GM18858 (cell line): Measurements from ENCODE around the gene FHL1.

Experiments
- ATAC-seq: cut with Tn5 transposase; IDR thresholded peaks from one replicate; pipeline ENCODE4 v1.9.1; 2021; ENCODE audit not compliant: unreplicated experiment

Gene FHL1

DNA sequence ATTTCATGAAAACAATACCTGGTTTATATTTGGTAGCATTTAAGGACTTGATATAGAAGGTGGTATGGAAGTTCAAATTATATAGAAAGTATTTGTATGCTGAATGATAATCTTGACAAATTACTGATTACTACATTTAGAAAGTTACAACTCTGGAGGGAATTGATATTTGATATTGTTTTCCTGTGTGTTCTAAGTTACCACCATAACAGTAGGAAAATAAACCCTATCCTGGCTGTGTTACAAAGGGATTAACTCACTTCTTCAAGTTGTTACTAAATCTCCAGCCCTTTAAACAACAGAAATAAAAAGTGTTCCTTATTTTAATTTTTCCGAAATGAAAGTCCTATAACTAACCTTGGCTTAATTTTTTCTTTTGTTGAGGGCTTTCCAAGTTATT, 36.6 kb downstream of the FHL1 start:
- no peak for ATAC-seq

DNA sequence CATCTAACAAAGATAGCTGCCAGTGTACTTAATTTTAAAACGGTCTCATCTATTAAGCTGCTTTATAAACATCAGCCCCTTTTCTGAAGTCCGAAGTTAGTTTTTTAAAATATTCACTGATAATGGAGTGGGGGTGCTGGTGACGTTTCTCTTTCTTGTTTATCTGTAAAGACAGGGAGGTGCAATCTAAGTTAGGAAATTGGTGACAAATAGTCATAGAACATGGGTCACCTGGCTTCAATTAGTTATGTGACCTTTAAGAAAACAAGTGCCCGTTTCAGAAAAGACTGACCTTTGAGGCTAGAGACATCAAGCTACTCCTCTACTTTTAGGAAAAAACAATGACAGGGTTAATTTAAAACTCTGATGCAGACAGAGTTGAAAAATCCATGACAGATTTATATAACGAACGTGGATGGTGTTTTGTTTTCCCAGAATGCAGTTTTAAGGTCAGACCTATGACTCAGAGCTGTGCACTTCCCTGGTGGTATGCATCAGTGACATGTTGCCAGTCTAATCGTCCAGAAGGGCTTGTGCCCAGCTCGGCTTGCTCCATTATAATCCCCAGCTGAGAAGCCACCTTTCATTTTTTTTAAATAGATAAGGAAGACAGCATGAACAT, 38.2 kb downstream of the FHL1 start:
- ATAC-seq, result no peak

DNA sequence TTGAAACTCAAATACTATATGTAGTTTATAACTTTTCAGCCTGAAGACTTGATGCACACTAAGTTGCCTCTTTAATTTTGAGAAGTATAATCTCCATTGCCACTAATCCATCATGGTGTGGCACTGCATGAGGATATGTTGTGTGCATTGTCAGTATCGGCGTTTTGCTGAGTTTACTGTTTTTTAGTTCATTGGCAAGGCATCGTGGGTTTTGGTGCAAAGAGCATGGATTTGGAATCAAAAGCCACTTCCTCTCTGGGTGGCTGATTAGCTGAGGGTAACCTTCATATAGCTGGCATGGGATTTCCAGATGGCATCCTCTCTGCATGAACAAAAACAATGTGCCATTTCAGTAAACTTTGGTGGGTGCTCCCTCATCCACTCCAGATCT, 38.7 kb downstream of the FHL1 start:
- no peak for ATAC-seq

DNA sequence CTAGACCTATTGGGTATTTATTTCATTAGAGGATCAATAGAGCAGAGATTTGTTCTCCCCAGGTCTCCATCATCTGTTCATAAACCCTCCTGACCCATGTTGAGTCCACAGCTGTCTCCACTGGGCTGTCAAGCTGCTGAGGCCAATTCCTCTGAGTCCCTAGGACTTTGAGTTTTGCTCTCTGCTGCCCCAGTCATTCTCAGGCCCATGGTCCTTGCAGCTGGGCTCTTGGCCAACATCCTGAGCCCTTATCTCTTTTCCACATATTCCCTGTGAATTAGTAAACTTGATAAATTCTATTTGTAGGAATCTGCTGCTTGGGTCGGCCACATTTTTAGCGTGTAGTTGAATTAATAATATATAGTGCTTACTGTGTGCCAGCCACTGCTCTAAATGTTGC, 41.9 kb downstream of the FHL1 start:
- ATAC-seq, result no peak

DNA sequence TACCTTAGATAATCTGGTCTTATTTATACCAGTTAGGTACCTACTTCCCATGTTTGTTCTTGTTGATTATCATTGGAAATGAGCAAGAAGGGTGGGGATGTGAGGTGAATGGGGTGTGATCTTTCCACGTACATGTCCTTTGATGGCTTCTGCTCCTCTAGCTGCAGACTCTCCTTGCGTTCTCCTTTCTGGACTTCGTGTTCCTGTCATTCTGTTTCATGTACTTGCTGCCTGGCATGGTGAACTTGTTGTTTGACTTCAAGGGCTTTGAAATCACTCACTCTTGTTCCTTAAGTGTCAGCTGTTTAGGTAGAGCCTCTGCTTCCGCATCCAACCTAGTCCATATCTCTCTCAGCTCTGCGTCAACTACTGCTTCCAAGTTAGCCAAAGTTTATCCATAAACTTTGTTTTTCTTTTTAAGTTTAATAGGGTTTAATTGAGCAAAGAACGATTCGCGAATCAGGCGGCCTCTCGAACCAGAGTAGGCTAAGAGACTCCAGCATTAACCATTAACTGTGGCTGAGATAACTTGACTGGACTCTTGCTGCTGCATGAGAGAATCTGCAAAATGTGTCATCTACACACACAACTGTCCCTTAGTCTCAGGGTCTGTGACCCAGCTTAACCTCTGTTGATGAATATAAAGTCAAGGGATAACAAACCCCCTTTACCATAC, 42.8 kb downstream of the FHL1 start:
- ATAC-seq, result no peak

DNA sequence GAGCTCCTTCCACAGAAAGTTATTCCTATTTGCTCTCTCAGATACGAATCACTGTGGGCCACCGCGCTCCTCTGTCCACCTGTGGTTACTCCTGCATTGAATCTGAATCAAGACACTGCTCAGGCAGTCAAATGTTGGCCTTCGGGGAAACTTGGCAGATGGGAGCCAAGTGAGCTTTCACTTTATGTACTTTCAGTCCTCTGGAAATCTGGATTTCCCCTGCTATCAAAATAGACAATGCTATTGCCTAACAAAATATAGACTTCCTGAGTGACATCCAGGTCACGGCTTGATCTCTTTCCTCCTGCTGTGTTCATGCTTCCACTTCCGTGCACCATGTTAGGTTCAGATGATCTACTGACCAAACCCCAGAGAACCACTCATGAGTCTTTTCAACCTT, 43.8 kb downstream of the FHL1 start:
- ATAC-seq, result no peak

DNA sequence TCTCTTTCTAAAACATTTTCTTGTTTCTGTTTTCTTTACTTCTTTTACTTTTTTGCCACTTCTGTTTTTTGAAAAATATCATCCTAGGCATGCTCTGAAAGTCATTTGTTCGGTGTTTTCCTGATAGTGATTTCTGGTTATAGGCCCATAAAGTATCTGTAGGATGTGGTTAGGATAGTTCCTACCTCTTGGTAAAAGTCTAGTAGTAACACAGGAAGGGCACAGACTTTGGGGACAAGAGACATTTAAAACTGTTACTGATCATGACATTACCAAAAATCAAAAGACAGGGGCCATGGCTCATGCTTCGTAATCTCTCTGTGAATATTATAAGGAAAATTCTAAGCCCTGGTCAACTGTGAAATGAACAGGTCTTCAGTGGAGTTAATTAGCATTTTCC, 44.8 kb downstream of the FHL1 start:
- no peak for ATAC-seq

DNA sequence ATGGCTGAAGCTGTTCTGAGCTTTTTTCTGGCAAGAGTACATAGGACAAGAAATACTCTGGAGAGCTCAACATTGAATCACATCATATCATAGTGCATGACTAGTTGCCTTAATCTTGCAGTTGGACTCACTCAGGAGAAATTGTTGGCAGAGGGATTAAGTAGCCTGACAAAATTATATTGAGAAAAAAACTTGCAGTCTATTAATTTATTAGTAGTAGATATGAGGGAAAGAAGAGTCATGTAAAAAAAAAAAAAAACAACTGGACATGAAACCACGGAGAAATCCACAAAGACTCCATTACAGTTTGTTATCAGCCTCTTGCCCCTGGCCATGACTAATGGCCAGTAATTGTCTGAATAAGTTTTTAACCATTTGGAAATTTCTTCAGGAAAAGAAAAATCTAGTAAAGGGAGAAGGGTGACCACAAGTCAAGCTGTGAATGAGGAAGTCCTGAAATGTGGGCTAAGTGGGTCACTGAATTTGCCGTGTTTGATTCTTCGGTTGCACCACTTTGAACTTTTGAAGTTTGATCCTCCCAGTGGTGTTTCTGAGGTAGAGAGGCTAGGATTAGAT, 45.6 kb downstream of the FHL1 start:
- ATAC-seq, result no peak

DNA sequence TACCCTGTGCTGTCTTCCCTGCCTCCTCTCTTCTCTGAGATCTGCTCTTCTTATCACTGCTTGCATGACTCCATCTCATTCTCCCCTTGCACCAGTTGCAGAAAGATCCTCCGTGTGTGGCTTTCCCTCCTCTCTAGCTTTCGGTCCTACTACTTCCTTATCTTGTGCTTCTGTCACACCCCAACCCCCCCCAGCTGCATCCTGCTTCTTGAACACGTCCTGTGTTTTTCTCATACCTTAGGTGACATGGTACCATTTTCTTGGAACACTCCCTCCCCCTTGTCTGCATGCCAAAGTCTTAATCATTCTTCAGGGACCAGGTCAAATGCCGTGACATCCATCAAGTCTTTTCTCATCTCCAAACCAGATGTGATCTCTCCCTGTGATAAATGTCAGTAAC, 46.4 kb downstream of the FHL1 start:
- no peak for ATAC-seq

DNA sequence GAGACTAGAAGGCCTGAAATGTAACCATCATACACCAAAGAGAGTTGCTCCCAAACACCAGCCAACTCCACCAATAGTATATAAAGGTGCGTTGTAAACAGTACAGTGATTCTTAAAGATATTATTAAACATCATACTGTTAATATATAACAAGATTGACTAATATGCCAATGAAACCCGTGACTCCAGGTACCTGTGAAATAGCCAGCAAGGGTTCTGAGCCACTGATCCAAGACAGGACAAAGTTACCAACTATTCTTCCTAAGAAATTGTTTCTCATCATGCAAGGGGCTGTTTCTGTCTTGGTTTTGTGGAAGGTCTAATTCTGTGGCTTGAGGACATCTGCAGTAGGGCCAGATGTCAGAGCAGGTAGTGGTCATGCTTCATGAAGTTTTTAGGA, 47.2 kb downstream of the FHL1 start:
- ATAC-seq, result no peak

DNA sequence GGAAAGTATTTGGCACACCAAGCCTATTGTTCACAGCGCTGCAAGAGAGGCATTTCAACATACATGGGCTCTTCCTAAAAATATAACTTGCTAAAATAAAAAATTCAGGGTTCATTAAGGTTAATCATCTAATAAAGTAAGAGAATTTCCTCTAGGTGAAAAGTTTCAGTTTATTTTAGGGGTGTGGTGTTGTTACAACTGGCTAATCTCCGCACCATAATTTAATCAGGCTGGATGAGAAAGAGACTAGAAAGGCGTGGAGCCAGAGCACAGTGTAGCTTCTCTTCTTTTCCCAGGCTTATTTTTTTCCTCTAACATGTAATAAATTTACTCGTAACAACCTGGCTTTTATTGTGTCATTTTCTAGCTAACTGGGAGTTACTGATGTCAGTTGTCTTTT, 47.9 kb downstream of the FHL1 start:
- no peak for ATAC-seq

DNA sequence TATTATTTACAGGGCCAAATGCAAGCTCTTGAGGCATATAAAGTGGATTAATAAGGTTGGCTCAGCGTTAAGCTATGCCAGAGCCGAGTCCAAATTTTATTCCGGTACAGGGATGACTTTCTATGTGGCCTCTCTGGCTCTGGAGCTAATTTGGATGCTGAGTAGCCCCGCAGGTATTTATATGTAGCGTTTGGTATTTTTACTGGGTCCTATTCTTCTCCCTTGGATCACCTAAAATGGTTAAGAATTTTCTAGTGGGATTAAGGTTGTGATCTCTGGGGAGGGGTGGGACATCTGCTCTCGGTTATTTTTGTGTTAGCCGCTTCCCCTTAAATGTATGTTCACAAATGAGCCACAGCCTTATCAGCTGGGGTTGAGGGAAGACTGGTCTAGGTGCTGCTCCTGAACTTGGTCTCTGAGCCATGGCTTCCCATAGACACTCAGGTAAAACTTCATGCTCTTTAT, 49.4 kb downstream of the FHL1 start:
- no peak for ATAC-seq

DNA sequence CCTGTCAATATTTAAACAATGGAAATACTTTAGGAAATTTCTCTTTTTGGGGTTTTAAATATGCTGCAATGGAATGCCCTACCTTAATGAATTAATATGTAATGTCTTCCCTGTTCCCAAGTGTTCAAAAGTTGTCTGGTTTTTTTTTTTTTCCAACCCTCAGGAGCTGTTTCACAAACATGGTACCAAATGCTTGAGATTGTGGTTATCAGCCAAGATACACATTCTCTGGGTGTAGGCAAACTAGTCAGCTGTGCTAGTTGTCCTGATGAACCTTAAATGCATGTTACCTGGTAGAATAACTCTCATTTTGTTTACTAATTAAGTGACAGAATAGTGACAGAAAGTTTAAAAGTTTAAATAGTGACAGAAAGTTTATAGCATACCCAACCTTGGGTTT, 50.7 kb downstream of the FHL1 start:
- no peak for ATAC-seq

DNA sequence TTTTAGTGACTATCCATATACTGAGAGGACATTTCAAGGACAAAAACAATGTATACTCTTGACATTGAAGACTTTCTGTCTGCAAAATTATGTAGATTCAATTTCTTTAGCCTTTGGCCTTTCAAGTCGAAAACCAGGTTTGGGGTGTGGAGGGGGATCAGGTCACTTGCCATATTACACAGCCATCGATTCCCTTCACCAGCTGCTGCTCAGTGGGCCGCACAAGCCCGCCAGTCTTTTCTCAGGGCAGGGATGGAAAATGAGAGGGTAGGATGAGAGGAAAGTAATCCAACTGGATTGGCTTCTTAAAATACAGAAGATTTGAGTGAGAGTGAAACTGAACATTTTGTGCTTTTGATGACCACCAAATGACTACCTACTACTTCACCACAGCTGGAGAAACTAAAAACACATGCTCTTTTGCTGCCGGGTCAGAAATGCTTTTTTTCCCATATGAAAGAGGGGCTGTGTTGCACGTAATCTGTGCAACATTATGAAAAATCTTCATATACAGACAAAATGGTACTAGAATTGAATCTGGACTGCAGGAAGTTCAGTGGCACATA, 51.4 kb downstream of the FHL1 start:
- ATAC-seq, result no peak

DNA sequence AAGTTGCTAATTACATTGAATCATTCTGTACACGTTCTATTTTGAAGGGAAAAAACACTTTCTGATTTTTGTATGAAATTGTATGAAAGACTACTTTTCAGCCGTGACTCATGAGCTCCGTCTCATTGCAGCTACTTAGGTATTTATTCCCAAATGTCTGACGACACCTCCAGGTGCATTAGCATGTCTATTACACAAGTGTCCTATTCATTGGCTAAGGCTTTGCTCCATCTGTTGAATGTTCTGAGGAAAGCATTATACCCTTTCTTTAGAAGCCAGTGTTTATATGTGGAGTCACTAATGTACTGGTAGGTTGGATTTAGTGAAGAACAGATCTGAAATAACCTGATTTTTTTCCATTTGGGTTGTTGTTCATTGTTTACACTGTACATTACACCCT, 52.0 kb downstream of the FHL1 start:
- ATAC-seq, result no peak

DNA sequence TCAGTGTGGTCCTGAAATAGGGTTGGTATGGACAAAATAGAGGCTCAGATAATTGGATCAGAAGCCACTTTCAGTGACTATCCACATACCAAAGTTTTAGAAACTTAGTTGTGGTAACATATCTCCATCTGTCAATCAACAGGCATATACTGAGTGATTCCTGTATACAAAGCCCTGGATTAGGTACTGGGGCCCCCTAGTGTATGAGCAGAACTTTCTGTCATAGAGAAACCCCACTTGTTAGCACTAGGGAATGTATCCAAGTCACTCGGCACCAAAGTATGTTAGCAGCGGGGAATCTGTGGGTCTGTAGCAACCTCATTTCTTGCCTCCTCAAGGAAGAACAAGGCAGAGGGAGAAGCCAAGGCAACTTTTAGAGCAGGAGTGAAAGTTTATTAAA, 53.1 kb downstream of the FHL1 start:
- no peak for ATAC-seq

DNA sequence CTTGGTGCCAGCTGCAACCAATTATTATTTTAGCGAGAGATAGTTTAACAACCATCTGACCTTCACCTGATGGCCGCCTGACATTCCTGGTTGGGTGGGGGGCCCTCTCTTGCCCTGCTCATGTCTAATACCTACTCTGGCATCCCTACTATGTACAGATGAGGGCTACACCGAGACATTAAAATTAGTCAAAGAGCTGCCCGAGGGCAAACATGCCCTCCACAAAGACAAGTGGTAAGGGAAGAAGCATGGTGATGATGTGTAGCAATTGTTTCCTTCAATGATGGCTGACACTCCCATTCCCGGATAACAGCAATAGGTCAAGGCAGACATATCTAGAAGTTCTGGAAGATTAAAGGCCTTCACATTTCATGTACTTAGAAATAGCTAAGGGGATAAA, 54.3 kb downstream of the FHL1 start:
- ATAC-seq, result no peak

DNA sequence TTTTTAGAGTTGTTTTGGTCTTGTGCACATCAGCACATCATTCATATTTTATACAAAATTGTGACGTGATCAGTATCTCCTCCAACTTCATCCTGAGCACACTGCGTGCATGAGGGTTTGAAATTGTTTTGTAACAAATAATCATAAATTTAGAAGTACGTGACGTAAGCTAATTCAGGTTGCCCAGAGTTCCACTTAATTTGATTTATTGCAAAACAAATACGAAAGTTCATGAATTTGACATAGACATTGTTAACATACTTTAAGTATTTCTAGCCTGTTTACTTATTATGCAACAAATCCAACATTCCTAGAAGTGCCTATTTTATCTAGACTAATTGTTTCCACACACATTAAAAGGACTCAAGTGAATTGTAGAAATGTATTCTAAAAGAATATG, 55.6 kb downstream of the FHL1 start:
- no peak for ATAC-seq

DNA sequence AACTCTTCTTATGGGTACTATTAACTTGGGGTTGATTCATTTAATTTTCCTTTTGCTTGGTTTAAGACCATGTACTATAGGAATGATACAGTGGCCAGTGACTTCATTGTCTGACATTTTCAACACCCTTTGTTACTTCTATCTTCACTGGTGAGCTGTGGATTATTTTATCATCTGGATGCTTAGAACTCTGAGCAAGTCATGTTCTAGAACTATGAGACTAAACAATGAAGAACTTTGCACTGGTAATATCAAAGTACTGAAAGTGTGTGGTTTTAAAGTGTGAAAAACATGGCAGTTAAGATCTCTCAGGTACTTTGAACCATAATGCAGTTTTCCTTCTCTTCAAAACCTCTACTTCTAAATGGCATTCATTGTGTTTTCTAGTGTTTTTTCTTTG, 56.1 kb downstream of the FHL1 start:
- ATAC-seq, result no peak

DNA sequence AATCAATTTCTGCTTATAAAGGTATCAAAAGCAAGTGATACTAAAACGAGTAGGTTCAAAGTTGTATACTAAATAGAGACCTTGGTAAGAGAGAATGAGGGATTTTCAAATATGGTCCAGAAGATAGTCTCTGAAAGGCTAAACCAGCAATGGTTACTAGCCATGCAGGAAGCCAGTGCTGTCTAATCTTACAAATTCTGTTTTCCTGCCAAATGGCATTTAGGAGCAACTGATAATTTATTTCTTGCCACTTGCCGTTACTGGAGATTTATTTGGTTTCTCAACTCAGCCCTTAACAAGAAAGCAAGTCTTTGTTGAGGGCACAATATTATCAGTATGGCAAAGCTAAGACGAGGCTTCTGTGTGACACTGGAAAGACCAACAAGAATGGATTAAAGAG, 56.6 kb downstream of the FHL1 start:
- no peak for ATAC-seq

DNA sequence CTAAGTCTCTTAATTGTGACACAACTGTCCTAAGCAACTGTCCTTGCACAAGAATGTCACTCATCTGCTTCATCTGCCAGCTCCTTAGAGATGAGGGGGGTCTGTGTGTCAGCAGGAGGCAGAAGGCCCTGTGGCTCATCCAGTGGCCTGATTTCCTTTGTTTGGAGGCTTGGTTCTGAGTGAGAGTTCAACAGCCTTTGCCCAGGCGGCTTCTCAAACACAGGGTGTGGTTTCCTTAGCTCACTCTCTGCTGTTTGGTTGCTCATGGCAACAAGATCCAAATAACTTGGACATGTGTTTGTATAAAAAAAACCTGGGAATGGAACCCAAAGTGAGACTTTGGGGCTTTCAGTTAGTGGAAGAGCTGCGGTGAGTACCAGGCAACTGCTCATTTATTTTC, 57.2 kb downstream of the FHL1 start:
- no peak for ATAC-seq

DNA sequence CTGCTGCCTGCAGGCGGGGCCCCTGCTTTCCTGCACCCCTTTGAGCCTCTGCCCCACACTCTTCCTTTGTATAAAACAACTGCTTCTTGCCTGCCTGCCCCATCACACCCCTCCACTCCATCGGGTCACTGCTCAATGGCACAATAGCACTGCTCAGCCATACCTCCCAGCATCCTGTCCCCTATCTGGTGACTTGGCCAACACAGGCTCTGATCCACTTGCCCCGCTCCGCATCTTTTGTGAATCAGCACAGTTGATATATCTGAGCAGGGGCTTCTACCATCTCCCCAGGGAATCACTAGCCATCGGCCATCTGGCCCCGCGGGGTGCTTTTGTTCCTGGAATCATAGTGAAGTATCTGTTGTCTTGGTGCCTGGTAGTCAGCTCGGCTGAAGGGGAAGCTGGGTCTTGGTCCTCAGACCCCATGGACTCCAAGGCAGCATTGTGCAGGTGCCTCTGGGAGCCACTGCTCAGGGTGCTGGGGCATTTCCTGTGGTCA, 58.6 kb downstream of the FHL1 start:
- no peak for ATAC-seq
